NT2/D1 (cell line): ENCODE data around the gene EIF2A.

ENCODE experiments used
- DNase-seq: peaks from one replicate; pipeline ENCODE4 v3.0.0-alpha.2; 2011; ENCODE audit warnings: low read depth, low spot score
- H3K27me3 ChIP-seq: 2 replicates; pipeline ENCODE4 v1.6.0; 2011; ENCODE audit warnings: mild to moderate bottlenecking; ENCODE audit not compliant: insufficient read length, insufficient read depth
- H3K36me3 ChIP-seq: 2 replicates; pipeline ENCODE4 v1.6.1; 2011; ENCODE audit warnings: mild to moderate bottlenecking, low read length, mixed read lengths; ENCODE audit not compliant: insufficient read depth, insufficient read length
- H3K4me1 ChIP-seq: 2 replicates; pipeline ENCODE4 v1.5.1; 2011; ENCODE audit not compliant: insufficient read depth, insufficient read length
- H3K4me3 ChIP-seq: 2 replicates; pipeline ENCODE4 v1.5.1; 2011; ENCODE audit warnings: low read depth; ENCODE audit not compliant: insufficient read length
- H3K9ac ChIP-seq: 2 replicates; pipeline ENCODE4 v1.6.0; 2011; ENCODE audit warnings: low read depth; ENCODE audit not compliant: insufficient read length
- H3K9me3 ChIP-seq: 2 replicates; pipeline ENCODE4 v1.5.1; 2011; ENCODE audit warnings: mild to moderate bottlenecking, low read length; ENCODE audit not compliant: insufficient read depth
- SUZ12 ChIP-seq: IDR thresholded peaks from 2 replicates; pipeline ENCODE4 v1.6.1; 2011; ENCODE audit not compliant: insufficient read length, insufficient read depth; ENCODE audit errors: extremely low read depth
- YY1 ChIP-seq: IDR thresholded peaks from 2 replicates; pipeline ENCODE4 v1.6.1; 2011; ENCODE audit not compliant: insufficient read length, insufficient read depth
- ZNF274 ChIP-seq: IDR thresholded peaks from 2 replicates; pipeline ENCODE4 v1.6.1; 2011; ENCODE audit warnings: mild to moderate bottlenecking, low read depth, low read length

The EIF2A gene

GRCh38 chr3:150557725-150558124 is 11.1 kb downstream of the EIF2A start:
- no peaks in the 10 kb centered on the region for H3K4me1 ChIP-seq
- no peak overlapping the region for H3K9ac ChIP-seq
- no peak for DNase-seq
- H3K27me3 ChIP-seq, result no peaks in the 10 kb centered on the region
- TF ChIP-seq YY1 (no peak), ZNF274 (no peak), SUZ12 (no peak)
- no peaks in the 10 kb centered on the region for H3K9me3 ChIP-seq
- no peak overlapping the region for H3K4me3 ChIP-seq
- H3K36me3 ChIP-seq, result peaks cover 69% of the 10 kb centered on the region

GRCh38 chr3:150564243-150564642 is 17.7 kb downstream of the EIF2A start:
- Histone ChIP-seq H3K4me1 (no peaks in the 10 kb centered on the region), H3K4me3 (no peak overlapping the region), H3K27me3 (no peaks in the 10 kb centered on the region), H3K36me3 (peaks cover 78% of the 10 kb centered on the region), H3K9ac (no peak overlapping the region), H3K9me3 (no peaks in the 10 kb centered on the region)
- no peak for TF ChIP-seq YY1
- no peak for TF ChIP-seq ZNF274
- TF ChIP-seq SUZ12, result no peak
- DNase-seq, result no peak

DNA sequence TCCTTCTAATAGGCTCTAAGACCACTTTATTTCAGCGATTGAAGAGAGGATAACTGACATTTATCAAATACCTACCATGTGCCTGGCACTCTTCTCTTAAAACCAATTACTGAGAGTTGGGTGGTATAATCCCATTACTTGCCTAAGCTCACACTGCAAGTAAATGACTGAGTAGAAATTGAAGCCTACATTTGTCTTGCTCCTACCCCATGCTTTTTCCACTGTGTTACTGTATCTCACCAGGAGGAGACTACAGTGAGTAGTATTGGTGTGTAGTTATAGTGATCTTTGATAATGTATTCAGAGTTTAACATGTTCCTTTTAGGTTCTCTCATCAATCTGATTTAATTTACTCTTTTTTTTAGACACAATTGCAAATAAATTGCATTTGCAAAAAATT is 20.7 kb downstream of the EIF2A start:
- H3K4me1 ChIP-seq, result no peaks in the 10 kb centered on the region
- H3K36me3 ChIP-seq, result peaks cover 92% of the 10 kb centered on the region
- no peak overlapping the region for H3K9ac ChIP-seq
- no peaks in the 10 kb centered on the region for H3K9me3 ChIP-seq
- H3K4me3 ChIP-seq, result no peak overlapping the region
- TF ChIP-seq ZNF274, result no peak
- TF ChIP-seq SUZ12, result no peak
- TF ChIP-seq YY1, result no peak
- H3K27me3 ChIP-seq, result no peaks in the 10 kb centered on the region
- no peak for DNase-seq

GRCh38 chr3:150577855-150578254 is 31.3 kb downstream of the EIF2A start:
- Histone ChIP-seq H3K9ac (no peak overlapping the region), H3K27me3 (no peaks in the 10 kb centered on the region), H3K4me1 (no peaks in the 10 kb centered on the region), H3K9me3 (no peaks in the 10 kb centered on the region), H3K4me3 (no peak overlapping the region), H3K36me3 (peaks cover 81% of the 10 kb centered on the region)
- no peak for DNase-seq
- TF ChIP-seq YY1 (no peak), SUZ12 (no peak), ZNF274 (no peak)

DNA sequence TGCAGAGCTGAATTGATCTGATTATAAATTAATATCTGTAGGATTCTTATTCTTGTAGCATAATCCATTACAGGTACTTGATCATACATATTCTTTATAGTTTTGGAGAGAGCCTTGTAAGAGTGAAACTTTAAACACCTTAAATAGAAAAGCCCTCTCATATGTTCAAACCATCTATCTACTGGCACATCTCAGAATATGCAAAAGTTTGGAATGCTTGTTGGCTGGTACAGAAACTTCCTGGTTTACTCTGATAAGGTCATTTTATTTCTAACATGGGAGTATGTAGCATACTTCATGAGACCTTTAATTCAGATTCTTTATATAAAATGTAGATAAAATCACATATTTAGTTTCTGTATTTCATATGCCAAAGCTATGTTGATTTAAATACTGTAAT is 34.6 kb downstream of the EIF2A start:
- H3K9me3 ChIP-seq, result no peaks in the 10 kb centered on the region
- no peak for TF ChIP-seq YY1
- no peak for TF ChIP-seq ZNF274
- no peak for TF ChIP-seq SUZ12

DNA sequence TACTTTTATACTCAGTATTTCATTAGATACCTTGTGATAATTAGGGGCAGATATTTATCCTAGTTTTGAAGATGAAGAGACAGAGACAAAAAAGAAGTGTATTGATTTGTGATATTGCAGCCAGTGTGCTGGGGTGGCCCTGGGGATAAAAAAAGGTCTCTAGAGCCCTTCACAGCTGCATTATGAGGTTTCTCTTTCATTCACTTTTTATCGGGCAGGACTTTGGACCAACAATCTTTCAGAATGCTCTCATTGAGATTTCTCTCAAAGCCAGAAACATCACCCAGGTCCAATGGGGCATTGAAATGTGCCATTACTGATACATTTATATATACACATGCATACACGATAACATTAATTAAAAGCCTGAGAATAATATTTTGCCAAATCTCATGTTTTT is 36.0 kb downstream of the EIF2A start:
- Histone ChIP-seq H3K27me3 (no peaks in the 10 kb centered on the region), H3K36me3 (peaks cover 78% of the 10 kb centered on the region), H3K4me1 (no peaks in the 10 kb centered on the region), H3K4me3 (no peak overlapping the region), H3K9me3 (no peaks in the 10 kb centered on the region), H3K9ac (no peak overlapping the region)
- TF ChIP-seq SUZ12 (no peak), YY1 (no peak), ZNF274 (no peak)
- DNase-seq, result no peak

More for the DNA sequence above, 34.6 kb downstream of the EIF2A start:
- Histone ChIP-seq H3K9ac (no peak overlapping the region), H3K36me3 (peaks cover 87% of the 10 kb centered on the region), H3K4me1 (no peaks in the 10 kb centered on the region), H3K4me3 (no peak overlapping the region), H3K27me3 (no peaks in the 10 kb centered on the region)
- no peak for DNase-seq

GRCh38 chr3:150583028-150583427 is 36.4 kb downstream of the EIF2A start:
- no peak for TF ChIP-seq ZNF274
- no peak overlapping the region for H3K9ac ChIP-seq
- no peak for DNase-seq
- H3K9me3 ChIP-seq, result no peaks in the 10 kb centered on the region
- H3K27me3 ChIP-seq, result no peaks in the 10 kb centered on the region
- H3K36me3 ChIP-seq, result peaks cover 75% of the 10 kb centered on the region
- no peak overlapping the region for H3K4me3 ChIP-seq
- H3K4me1 ChIP-seq, result no peaks in the 10 kb centered on the region
